ENCODE data around the gene CEP89.

- no peak for TF ChIP-seq CTCF (IDR thresholded peaks at IDR 0.05)
- TF ChIP-seq REST (IDR thresholded peaks at IDR 0.05; ENCODE audit: insufficient read depth in 1 of 2, low read depth in 2 of 2, low read length in 1 of 2): no peak
Observed at GRCh38 chr19:32880622-32881021, 91.1 kb downstream of the CEP89 start.
